ENCODE results near the gene MMS22L.

The MMS22L gene

DNA sequence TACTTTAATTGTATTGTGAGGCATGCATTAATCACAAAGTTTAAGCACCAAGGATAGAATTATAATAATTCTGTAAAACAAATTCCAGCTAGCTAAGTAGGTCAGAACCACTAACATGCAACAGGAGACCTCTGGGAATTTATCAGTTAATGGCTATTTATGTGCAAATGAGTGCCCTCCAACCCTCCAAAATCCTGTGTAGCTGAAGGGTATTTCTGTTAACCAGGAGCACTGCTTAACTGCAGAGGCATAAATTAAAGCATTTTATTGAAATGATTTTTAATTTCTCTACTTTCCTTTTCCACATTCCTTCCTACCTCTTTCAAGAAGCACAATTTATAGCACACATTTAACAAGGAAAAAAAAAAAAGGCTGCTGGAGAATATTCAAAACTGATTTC is 77.0 kb downstream of the MMS22L start:
- Mint-ChIP-seq H3K27me3 (ENCODE audit: low read depth, poor library complexity) (no peaks in the 10 kb centered on the region), H3K9me3 (no peaks in the 10 kb centered on the region), H3K27ac (no peak overlapping the region), H3K36me3 (ENCODE audit: low read depth) (peaks cover 23% of the 10 kb centered on the region), H3K4me1 (peaks cover 4% of the 10 kb centered on the region), H3K4me3 (no peak overlapping the region)
- DNase-seq = no peak
- TF ChIP-seq, protein P1, sequence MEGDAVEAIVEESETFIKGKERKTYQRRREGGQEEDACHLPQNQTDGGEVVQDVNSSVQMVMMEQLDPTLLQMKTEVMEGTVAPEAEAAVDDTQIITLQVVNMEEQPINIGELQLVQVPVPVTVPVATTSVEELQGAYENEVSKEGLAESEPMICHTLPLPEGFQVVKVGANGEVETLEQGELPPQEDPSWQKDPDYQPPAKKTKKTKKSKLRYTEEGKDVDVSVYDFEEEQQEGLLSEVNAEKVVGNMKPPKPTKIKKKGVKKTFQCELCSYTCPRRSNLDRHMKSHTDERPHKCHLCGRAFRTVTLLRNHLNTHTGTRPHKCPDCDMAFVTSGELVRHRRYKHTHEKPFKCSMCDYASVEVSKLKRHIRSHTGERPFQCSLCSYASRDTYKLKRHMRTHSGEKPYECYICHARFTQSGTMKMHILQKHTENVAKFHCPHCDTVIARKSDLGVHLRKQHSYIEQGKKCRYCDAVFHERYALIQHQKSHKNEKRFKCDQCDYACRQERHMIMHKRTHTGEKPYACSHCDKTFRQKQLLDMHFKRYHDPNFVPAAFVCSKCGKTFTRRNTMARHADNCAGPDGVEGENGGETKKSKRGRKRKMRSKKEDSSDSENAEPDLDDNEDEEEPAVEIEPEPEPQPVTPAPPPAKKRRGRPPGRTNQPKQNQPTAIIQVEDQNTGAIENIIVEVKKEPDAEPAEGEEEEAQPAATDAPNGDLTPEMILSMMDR (IDR thresholded peaks at IDR 0.05) = no peak

DNA sequence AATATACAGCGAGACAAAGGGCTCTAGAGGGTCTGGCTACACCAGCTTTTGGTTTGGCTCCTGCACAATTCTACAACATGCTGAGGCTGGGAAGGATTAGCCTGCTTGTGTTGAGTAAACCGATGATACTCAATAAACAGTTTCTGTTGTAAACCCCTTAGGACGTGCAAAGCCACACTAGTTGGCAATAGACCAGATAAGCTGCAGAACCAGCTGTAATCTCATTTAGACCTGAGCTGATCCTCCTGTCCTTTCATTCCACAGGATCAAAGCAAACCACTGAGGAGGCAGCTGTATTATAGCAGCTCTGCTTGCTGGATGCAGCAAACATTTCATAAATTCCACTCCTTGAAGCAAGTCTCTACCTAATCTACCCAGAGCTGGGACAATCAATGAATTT is 79.7 kb downstream of the MMS22L start:
- no peaks in the 10 kb centered on the region for H3K27me3 Mint-ChIP-seq (ENCODE audit: low read depth, poor library complexity)
- H3K27ac Mint-ChIP-seq = no peak overlapping the region
- H3K9me3 Mint-ChIP-seq = no peaks in the 10 kb centered on the region
- TF ChIP-seq, protein P1 (IDR thresholded peaks at IDR 0.05) = no peak
- H3K4me3 Mint-ChIP-seq = no peak overlapping the region
- peaks cover 4% of the 10 kb centered on the region for H3K4me1 Mint-ChIP-seq
- DNase-seq = no peak
- peaks cover 41% of the 10 kb centered on the region for H3K36me3 Mint-ChIP-seq (ENCODE audit: low read depth)

DNA sequence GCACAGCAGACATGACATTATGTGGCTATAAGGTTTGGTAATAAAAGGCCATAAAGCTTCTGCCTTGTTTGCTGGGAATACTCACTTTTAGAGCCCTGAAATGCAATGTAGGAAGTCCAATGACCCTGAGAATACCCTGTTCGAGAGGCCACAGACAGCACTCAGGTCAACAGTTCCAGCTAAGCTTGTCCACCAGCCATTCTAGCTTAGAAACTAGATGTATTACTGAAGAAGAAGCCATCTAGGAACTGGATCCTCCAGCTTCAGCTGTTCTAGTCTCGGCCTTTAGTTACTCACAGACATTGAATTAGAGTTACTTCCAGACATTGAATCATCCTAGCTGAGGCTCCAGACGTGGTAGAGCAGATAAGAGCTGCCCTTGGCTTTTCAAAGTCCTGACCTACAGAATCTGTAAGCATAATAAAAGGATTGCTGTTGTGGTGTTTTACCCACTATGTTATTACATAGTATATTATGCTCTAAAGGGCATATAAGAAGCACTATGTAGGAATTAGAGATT is 84.9 kb downstream of the MMS22L start:
- Mint-ChIP-seq H3K9me3 (no peaks in the 10 kb centered on the region), H3K27ac (no peak overlapping the region), H3K4me1 (peaks cover 4% of the 10 kb centered on the region), H3K27me3 (ENCODE audit: low read depth, poor library complexity) (no peaks in the 10 kb centered on the region), H3K4me3 (no peak overlapping the region), H3K36me3 (ENCODE audit: low read depth) (peaks cover 55% of the 10 kb centered on the region)
- TF ChIP-seq, protein P1 (IDR thresholded peaks at IDR 0.05) = no peak
- DNase-seq = no peak

DNA sequence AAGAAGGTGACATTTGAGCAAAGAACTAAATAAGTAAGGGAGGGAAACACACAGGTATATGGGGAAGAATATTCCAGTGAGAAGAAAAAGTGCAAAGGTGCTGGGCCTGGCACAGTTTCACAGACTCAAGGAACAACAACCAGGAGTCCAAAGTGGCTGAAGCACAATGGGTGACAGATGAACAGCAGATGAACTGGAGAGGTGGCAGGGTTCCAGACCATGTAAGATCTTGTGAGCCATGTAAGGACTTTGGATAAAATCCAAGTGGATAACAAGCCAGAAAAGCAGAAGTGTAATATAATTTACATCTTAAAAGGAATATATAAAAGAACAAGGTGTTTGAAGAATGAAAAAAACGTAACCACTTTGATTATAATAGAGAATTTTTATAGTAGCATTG is 87.9 kb downstream of the MMS22L start:
- peaks cover 6% of the 10 kb centered on the region for H3K4me1 Mint-ChIP-seq
- H3K36me3 Mint-ChIP-seq (ENCODE audit: low read depth) = peaks cover 49% of the 10 kb centered on the region
- H3K9me3 Mint-ChIP-seq = no peaks in the 10 kb centered on the region
- TF ChIP-seq, protein P1 (IDR thresholded peaks at IDR 0.05) = no peak
- no peak overlapping the region for H3K4me3 Mint-ChIP-seq
- H3K27me3 Mint-ChIP-seq (ENCODE audit: low read depth, poor library complexity) = no peaks in the 10 kb centered on the region
- H3K27ac Mint-ChIP-seq = no peak overlapping the region
- DNase-seq = no peak

DNA sequence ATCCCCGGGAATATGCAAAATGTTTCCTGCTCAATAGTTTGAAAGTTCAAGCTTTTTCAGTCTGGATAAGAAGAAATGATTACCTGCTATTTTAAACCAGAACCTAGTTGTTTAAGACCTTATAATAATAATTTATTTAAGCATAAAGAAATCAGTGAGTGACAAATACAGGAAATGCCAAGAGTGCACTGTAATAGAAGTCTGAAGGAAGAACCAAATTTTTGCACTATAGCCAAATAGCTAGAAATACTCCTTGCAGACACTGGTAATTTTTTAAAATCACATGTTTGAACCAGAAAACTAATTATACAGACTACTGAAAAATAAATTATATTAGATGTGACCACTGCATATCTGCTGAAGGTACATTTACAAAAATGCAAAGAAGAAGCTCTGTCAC is 93.2 kb downstream of the MMS22L start:
- Mint-ChIP-seq H3K9me3 (no peaks in the 10 kb centered on the region), H3K36me3 (ENCODE audit: low read depth) (peaks cover 14% of the 10 kb centered on the region), H3K27ac (no peak overlapping the region), H3K4me3 (no peak overlapping the region), H3K4me1 (peaks cover 6% of the 10 kb centered on the region), H3K27me3 (ENCODE audit: low read depth, poor library complexity) (no peaks in the 10 kb centered on the region)
- DNase-seq = no peak
- TF ChIP-seq, protein P1 (IDR thresholded peaks at IDR 0.05) = no peak

DNA sequence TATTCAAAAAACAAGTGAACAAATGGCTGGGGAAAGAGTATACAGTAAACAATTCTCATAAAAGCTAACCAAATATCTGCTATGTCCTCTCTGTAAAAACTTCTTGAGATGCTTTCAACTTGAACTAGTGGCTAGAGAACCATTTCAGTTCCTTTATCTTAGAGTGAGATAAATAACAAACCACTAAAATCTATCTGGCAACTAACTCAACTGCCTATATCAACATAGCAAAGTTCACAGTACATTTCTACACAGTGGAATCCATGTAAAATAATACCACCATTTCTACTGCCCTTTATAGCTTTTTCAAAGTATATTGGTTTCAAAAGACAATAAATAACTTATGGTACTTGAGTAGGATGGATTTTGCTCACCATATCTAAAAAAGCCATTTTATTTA is 95.1 kb downstream of the MMS22L start:
- Mint-ChIP-seq H3K4me1 (peaks cover 6% of the 10 kb centered on the region), H3K9me3 (no peaks in the 10 kb centered on the region), H3K27me3 (ENCODE audit: low read depth, poor library complexity) (no peaks in the 10 kb centered on the region), H3K4me3 (no peak overlapping the region), H3K36me3 (ENCODE audit: low read depth) (peaks cover 5% of the 10 kb centered on the region), H3K27ac (no peak overlapping the region)
- TF ChIP-seq, protein P1 (IDR thresholded peaks at IDR 0.05) = no peak
- no peak for DNase-seq
